ENCODE measurements around the gene SMARCD3. TPM values are rescaled to one million over a fixed set of nuclear protein-coding genes. Genes with fewer than 3 reads are reported as not detected.

The SMARCD3 gene
- total RNA-seq, 4 donors from 2014 or later, result 23.6 to 45.1 (median 39.8) TPM

GRCh38 chr7:151209588-151209987 lies 38.9 kb downstream of the SMARCD3 start:
- no peak for ATAC-seq
- no peak overlapping the region for H3K27ac ChIP-seq
- no peaks in the 10 kb centered on the region for H3K4me1 ChIP-seq
- H3K4me3 ChIP-seq, result no peak overlapping the region
- peaks cover 0 to 33% of the 10 kb centered on the region in 2 donors for H3K36me3 ChIP-seq
- no peaks in the 10 kb centered on the region for H3K9me3 ChIP-seq
- 73% methylated on average over 4 of the region's 6 CpGs; no CpG with 5 or more reads in 1 of the 2 donors for WGBS, 2 donors (ENCODE audit: low coverage in 1 of 2)
- TF ChIP-seq, protein P1, sequence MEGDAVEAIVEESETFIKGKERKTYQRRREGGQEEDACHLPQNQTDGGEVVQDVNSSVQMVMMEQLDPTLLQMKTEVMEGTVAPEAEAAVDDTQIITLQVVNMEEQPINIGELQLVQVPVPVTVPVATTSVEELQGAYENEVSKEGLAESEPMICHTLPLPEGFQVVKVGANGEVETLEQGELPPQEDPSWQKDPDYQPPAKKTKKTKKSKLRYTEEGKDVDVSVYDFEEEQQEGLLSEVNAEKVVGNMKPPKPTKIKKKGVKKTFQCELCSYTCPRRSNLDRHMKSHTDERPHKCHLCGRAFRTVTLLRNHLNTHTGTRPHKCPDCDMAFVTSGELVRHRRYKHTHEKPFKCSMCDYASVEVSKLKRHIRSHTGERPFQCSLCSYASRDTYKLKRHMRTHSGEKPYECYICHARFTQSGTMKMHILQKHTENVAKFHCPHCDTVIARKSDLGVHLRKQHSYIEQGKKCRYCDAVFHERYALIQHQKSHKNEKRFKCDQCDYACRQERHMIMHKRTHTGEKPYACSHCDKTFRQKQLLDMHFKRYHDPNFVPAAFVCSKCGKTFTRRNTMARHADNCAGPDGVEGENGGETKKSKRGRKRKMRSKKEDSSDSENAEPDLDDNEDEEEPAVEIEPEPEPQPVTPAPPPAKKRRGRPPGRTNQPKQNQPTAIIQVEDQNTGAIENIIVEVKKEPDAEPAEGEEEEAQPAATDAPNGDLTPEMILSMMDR (IDR thresholded peaks at IDR 0.05), result no peak
- no peak for TF ChIP-seq POLR2AphosphoS5 (IDR thresholded peaks at IDR 0.05)
- TF ChIP-seq POLR2A (IDR thresholded peaks at IDR 0.05), result no peak
- no peak for TF ChIP-seq EP300 (IDR thresholded peaks at IDR 0.05)
- H3K27me3 ChIP-seq, result peaks cover 16% of the 10 kb centered on the region

GRCh38 chr7:151208253-151208862 lies 40.1 kb downstream of the SMARCD3 start:
- H3K4me1 ChIP-seq, result no peaks in the 10 kb centered on the region
- no peak overlapping the region for H3K4me3 ChIP-seq
- 58 to 81% methylated on average over 3 to 9 of the region's 9 CpGs for WGBS, 2 donors (ENCODE audit: low coverage in 1 of 2)
- no peak overlapping the region for H3K27ac ChIP-seq
- ATAC-seq, result no peak
- peaks cover 29% of the 10 kb centered on the region for H3K27me3 ChIP-seq
- H3K36me3 ChIP-seq, result peaks cover 0 to 20% of the 10 kb centered on the region in 2 donors
- no peak for TF ChIP-seq POLR2AphosphoS5 (IDR thresholded peaks at IDR 0.05)
- TF ChIP-seq POLR2A (IDR thresholded peaks at IDR 0.05), result no peak
- TF ChIP-seq, protein P1 (IDR thresholded peaks at IDR 0.05), result no peak
- no peak for TF ChIP-seq EP300 (IDR thresholded peaks at IDR 0.05)
- no peaks in the 10 kb centered on the region for H3K9me3 ChIP-seq

DNA sequence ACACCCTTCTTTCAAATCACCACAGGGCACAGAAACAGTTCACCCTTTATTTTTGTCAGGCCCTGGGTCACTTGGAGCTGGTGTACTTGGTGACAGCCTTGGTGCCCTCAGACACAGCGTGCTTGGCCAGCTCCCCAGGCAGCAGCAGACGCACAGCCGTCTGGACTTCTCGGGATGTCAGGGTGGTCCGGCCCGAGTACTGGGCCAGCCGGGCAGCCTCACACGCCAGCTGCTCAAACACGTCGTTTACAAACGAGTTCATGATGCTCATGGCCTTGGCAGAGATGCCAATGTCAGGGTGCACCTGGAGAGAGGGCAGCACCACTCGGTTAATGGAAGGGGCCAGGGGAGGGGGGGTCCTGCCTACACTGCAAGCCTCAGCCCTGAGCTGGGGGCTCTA lies 40.7 kb downstream of the SMARCD3 start:
- H3K36me3 ChIP-seq, result peaks cover 0 to 15% of the 10 kb centered on the region in 2 donors
- TF ChIP-seq POLR2AphosphoS5 (IDR thresholded peaks at IDR 0.05) (no peak), POLR2A (IDR thresholded peaks at IDR 0.05) (no peak), EP300 (IDR thresholded peaks at IDR 0.05) (no peak)
- TF ChIP-seq, protein P1 (IDR thresholded peaks at IDR 0.05), result no peak
- no peak for ATAC-seq
- H3K9me3 ChIP-seq, result no peaks in the 10 kb centered on the region
- H3K27ac ChIP-seq, result no peak overlapping the region
- no peaks in the 10 kb centered on the region for H3K4me1 ChIP-seq
- no peak overlapping the region for H3K4me3 ChIP-seq
- WGBS, 2 donors (ENCODE audit: low coverage in 1 of 2), result no CpG with 5 or more reads among the region's 12 CpGs
- peaks cover 34% of the 10 kb centered on the region for H3K27me3 ChIP-seq

DNA sequence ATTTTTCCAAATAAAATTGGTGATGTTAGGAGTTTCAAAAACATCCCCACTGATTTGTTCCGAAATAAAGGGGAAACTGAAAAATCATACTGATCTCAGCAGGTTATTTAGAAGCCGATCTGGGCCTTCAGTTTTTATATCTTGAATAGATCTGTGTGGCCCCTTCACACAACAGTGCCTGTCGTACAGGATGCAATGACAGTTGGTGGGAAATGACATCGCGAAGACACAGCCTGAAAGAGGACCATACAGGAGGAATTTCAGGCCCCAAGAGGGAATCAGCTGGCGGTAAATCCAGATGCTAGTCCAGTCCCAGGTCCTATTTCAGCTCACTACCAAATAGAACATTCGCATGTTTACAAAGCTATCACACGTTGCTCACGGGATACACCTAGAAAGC lies 41.2 kb downstream of the SMARCD3 start:
- ATAC-seq, result no peak
- WGBS, 2 donors (ENCODE audit: low coverage in 1 of 2), result 79 to 81% methylated on average over 8 to 9 of the region's 9 CpGs
- no peak for TF ChIP-seq EP300 (IDR thresholded peaks at IDR 0.05)
- Histone ChIP-seq H3K4me3 (no peak overlapping the region), H3K27me3 (peaks cover 39% of the 10 kb centered on the region), H3K36me3 (peaks cover 0 to 10% of the 10 kb centered on the region in 2 donors), H3K4me1 (no peaks in the 10 kb centered on the region), H3K27ac (no peak overlapping the region), H3K9me3 (no peaks in the 10 kb centered on the region)

- peaks cover 0 to 6% of the 10 kb centered on the region in 2 donors for H3K36me3 ChIP-seq
- no peaks in the 10 kb centered on the region for H3K4me1 ChIP-seq
- H3K27me3 ChIP-seq, result peaks cover 39% of the 10 kb centered on the region
- no peaks in the 10 kb centered on the region for H3K9me3 ChIP-seq
- TF ChIP-seq EP300 (IDR thresholded peaks at IDR 0.05), result no peak
- TF ChIP-seq, protein P1 (IDR thresholded peaks at IDR 0.05), result no peak
- no peak for TF ChIP-seq POLR2A (IDR thresholded peaks at IDR 0.05)
- no peak for TF ChIP-seq POLR2AphosphoS5 (IDR thresholded peaks at IDR 0.05)
- WGBS, 2 donors (ENCODE audit: low coverage in 1 of 2), result 43 to 44% methylated on average over 3 to 8 of the region's 9 CpGs
- no peak overlapping the region for H3K4me3 ChIP-seq
- ATAC-seq, result no peak
- H3K27ac ChIP-seq, result no peak overlapping the region
Measured at GRCh38 chr7:151206914-151207313, 41.6 kb downstream of the SMARCD3 start.

Measured in gastroesophageal sphincter (tissue), 4 donors.